Erythroblast (primary cell): ENCODE measurements around the gene GPR26.

Experiments used
- GATA1 ChIP-seq: IDR thresholded peaks from 2 replicates; pipeline ENCODE4 v1.6.1; 2011; ENCODE audit warnings: low read depth, mild to moderate bottlenecking, control low read depth, low read length, moderate library complexity
- POLR2A ChIP-seq: IDR thresholded peaks from 2 replicates; pipeline ENCODE4 v1.6.1; 2011; ENCODE audit warnings: mild to moderate bottlenecking, low read length

- TF ChIP-seq POLR2A = no peak
- no peak for TF ChIP-seq GATA1
These were observed 51.2 kb downstream of the GPR26 start for GRCh38 chr10:123717336-123717735.
